ENCODE results near the gene NUDCD2. TPM values are rescaled to one million over a fixed set of nuclear protein-coding genes. Genes with fewer than 3 reads are reported as not detected.

The NUDCD2 gene
- total RNA-seq, 1 experiment from 2014 or later = 56.8 TPM

- intact Hi-C loops (cut with micrococcal nuclease) = no loop called here
- H3K9ac ChIP-seq (ENCODE audit: low read length) = no peak overlapping the region
- RAD21 ChIA-PET (ENCODE audit: low non-redundant PET in 1 of 2, low total read pairs in 2 of 2, uncharacterized antibody in 2 of 2, unreplicated experiment in 2 of 2) = no interaction called here
Observed at GRCh38 chr5:163444526-163444925, 15.4 kb downstream of the NUDCD2 start.

More at GRCh38 chr5:163444526-163444925, 15.4 kb downstream of the NUDCD2 start:
- no TSS peak for BruUV-seq (replicated peaks)
- TF ChIP-seq REST (IDR thresholded peaks at IDR 0.05; ENCODE audit: low read depth) = no peak
- no peak for TF ChIP-seq EZH2 (IDR thresholded peaks at IDR 0.05)
- no peak for TF ChIP-seq ZBTB33 (IDR thresholded peaks at IDR 0.05; ENCODE audit: extremely low read depth, insufficient replicate concordance, low read length)
- TF ChIP-seq SIN3A (IDR thresholded peaks at IDR 0.05; ENCODE audit: low read depth) = no peak
- no peak for TF ChIP-seq POLR2AphosphoS5 (IDR thresholded peaks at IDR 0.05; ENCODE audit: low read depth, low read length)
- no peak for TF ChIP-seq FOSL1 (IDR thresholded peaks at IDR 0.05; ENCODE audit: low read depth)
- TF ChIP-seq SRF (IDR thresholded peaks at IDR 0.05; ENCODE audit: low read depth) = no peak
- no peak for TF ChIP-seq POLR2A (IDR thresholded peaks at IDR 0.05; ENCODE audit: borderline replicate concordance, extremely low read depth, insufficient read depth, insufficient read length)
- TF ChIP-seq CBX3 (IDR thresholded peaks at IDR 0.05; ENCODE audit: low read depth) = no peak
- no peak for TF ChIP-seq JUND (IDR thresholded peaks at IDR 0.05)
- no peak for TF ChIP-seq CEBPB (IDR thresholded peaks at IDR 0.05; ENCODE audit: low read depth)
- no peak for TF ChIP-seq CTCF (IDR thresholded peaks at IDR 0.05 in 2 of 3, conservative IDR thresholded peaks at IDR 0.05 in 1 of 3; ENCODE audit: borderline replicate concordance in 1 of 3, insufficient read depth in 1 of 3, low read depth in 2 of 3, low read length in 2 of 3)
- TF ChIP-seq ELF1 (IDR thresholded peaks at IDR 0.05; ENCODE audit: borderline replicate concordance, low read depth) = no peak
- no peak for DNase-seq (ENCODE audit: low read depth, low spot score)
- ATAC-seq = no peak
- no peaks in the 10 kb centered on the region for H3K4me1 ChIP-seq (ENCODE audit: control insufficient read depth in 1 of 2, insufficient read depth in 2 of 2, low read length in 2 of 2)
- no peak overlapping the region for H3K27ac ChIP-seq (ENCODE audit: low read depth, low read length)
- H3K4me2 ChIP-seq (ENCODE audit: low read length) = no peak overlapping the region
- H2AFZ ChIP-seq (ENCODE audit: low read depth, low read length, poor library complexity, severe bottlenecking) = no peak overlapping the region
- POLR2A ChIA-PET = interaction anchor here (1.0 to 1.1 kb wide), 2 partner anchors 16 to 59 kb away, joined by 3 read pairs; partner anchors contain the start of genes HMMR and NUDCD2
- H3K27me3 ChIP-seq (ENCODE audit: insufficient read depth, low read length) = no peaks in the 10 kb centered on the region
- no peak overlapping the region for H3K4me3 ChIP-seq (replicated peaks in 1 of 2; ENCODE audit: low read depth in 1 of 2, low read length in 2 of 2)
- peaks cover 34% of the 10 kb centered on the region for H3K79me2 ChIP-seq (ENCODE audit: insufficient read depth, low read length)
- H3K9me2 ChIP-seq (ENCODE audit: insufficient read depth) = no peaks in the 10 kb centered on the region
- H4K20me1 ChIP-seq (ENCODE audit: insufficient read depth) = no peaks in the 10 kb centered on the region
- CTCF ChIA-PET = no interaction called here
- no peaks in the 10 kb centered on the region for H3K9me3 ChIP-seq (ENCODE audit: control insufficient read depth in 1 of 2, insufficient read depth in 1 of 2, low read depth in 1 of 2, low read length in 2 of 2)
- peaks cover 45 to 75% of the 10 kb centered on the region in 2 experiments for H3K36me3 ChIP-seq (ENCODE audit: control insufficient read depth in 1 of 2, insufficient read depth in 2 of 2, low read length in 2 of 2)

Measured in HCT116 (cell line).